ENCODE results near the gene REEP1. TPM values are rescaled to one million over a fixed set of nuclear protein-coding genes. Genes with fewer than 3 reads are reported as not detected.

The REEP1 gene
- total and polyA plus RNA-seq, 2 of the 4 experiments (the other 2 are of a cell fraction), result under 0.01 to 0.03 TPM

DNA sequence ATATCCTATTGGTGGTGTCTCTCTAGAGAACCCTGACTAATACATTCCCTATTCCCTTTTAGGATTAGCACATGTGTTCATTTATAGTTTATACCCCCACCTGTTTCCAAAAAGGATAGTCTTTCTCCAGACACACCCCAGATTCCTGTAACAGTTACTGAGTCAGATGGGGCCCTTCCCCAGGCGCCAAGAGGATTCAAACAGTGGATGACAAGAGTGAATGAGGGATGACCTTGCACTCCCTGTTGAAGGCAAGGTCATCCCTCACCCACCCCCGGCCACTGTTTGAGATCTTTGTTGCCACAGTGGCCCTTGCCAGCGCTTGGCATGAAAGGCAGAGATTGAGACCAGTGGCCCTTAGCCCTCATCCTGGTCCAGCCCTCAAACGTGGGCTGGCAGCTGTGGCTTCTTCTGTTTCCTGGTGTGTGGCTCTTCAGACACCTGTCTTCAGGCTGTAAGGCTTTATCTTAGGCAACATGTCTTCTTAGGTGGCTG, 15.3 kb upstream of the REEP1 start:
- Histone ChIP-seq H2AFZ (replicated peaks; ENCODE audit: low read length, poor library complexity) (no peak overlapping the region), H2BK20ac (ENCODE audit: low read depth, low read length) (no peak overlapping the region), H3K23ac (ENCODE audit: low read depth, low read length) (no peak overlapping the region), H3K9me1 (ENCODE audit: insufficient read depth, low read length) (no peaks in the 10 kb centered on the region), H3K36me3 (ENCODE audit: control insufficient read depth, insufficient read depth, low read length) (no peaks in the 10 kb centered on the region), H4K20me1 (ENCODE audit: insufficient read depth, low read length) (no peaks in the 10 kb centered on the region), H3K56ac (ENCODE audit: extremely low read depth, insufficient read depth, low read length) (no peak overlapping the region), H3K4me2 (ENCODE audit: low read depth, low read length) (no peak overlapping the region), H3K4ac (ENCODE audit: low read depth, low read length) (no peak overlapping the region), H4K91ac (ENCODE audit: insufficient read depth, low read depth, low read length) (no peak overlapping the region), H2BK5ac (ENCODE audit: low read depth, low read length, poor library complexity, severe bottlenecking) (no peak overlapping the region), H3K27me3 (ENCODE audit: control insufficient read depth, insufficient read depth, low read length) (peaks cover 1% of the 10 kb centered on the region), H4K8ac (ENCODE audit: low read depth in 2 of 2, low read length in 2 of 2) (no peak overlapping the region), H3K79me1 (ENCODE audit: low read depth in 1 of 2, low read length in 2 of 2) (no peaks in the 10 kb centered on the region), H3K9me3 (ENCODE audit: control insufficient read depth, insufficient read depth, low read length) (no peaks in the 10 kb centered on the region), H3K4me3 (ENCODE audit: insufficient read depth, low read depth, low read length) (no peak overlapping the region), H3K9ac (ENCODE audit: low read depth, low read length) (no peak overlapping the region), H3K27ac (ENCODE audit: insufficient read depth, low read length) (no peak overlapping the region), H2BK15ac (ENCODE audit: low read depth, low read length) (no peak overlapping the region), H4K5ac (ENCODE audit: low read depth, low read length) (no peak overlapping the region), H3K18ac (ENCODE audit: low read depth, low read length) (no peak overlapping the region), H2BK120ac (ENCODE audit: low read depth, low read length) (no peak overlapping the region), H2AK9ac (replicated peaks; ENCODE audit: low read depth, low read length, poor library complexity) (no peak overlapping the region), H2AK5ac (ENCODE audit: low read depth, low read length) (no peak overlapping the region), H3K14ac (replicated peaks; ENCODE audit: low read depth, low read length) (no peak overlapping the region), H3K4me1 (ENCODE audit: control insufficient read depth, insufficient read depth, low read length) (no peaks in the 10 kb centered on the region)
- DNase-seq, result no peak
- intact Hi-C loops (cut with micrococcal nuclease), result no loop called here
- ChIA-PET CTCF (no interaction called here), POLR2A (ENCODE audit: unreplicated experiment) (no interaction called here)
- WGBS, 2 experiments (ENCODE audit: extremely low coverage in 2 of 2, insufficient read length in 1 of 2), result 30% methylated on average over 2 of the region's 4 CpGs; no CpG with 5 or more reads in 1 of the 2 experiments
- no TSS peak for BruUV-seq (replicated peaks)
- in situ Hi-C loops (cut with MboI; ENCODE audit: low sequenced_read_pairs), result no loop called here
- no peak for ATAC-seq (ENCODE audit: low read depth)
- no peak for TF ChIP-seq CHD1 (IDR thresholded peaks at IDR 0.05; ENCODE audit: low read depth, low read length)
- dilution Hi-C loops (cut with HindIII; ENCODE audit: low sequenced_read_pairs, unreplicated experiment), result no loop called here

All from IMR-90 (cell line).